GM23248 (cell line): Measurements from ENCODE around the gene HMGN1.

ENCODE experiments used
- EZH2 ChIP-seq: fragments of 200-600 bp; sonication (generic); IDR thresholded peaks from 2 replicates; pipeline ENCODE4 v1.6.1; 2018; ENCODE audit warnings: antibody characterized with exemption, mild to moderate bottlenecking; ENCODE audit not compliant: insufficient read depth, poor library complexity, severe bottlenecking
- EZH2phosphoT487 ChIP-seq: fragments of 200-600 bp; sonication (generic); IDR thresholded peaks from 2 replicates; pipeline ENCODE4 v1.6.1; 2018; ENCODE audit warnings: antibody characterized with exemption, moderate library complexity, mild to moderate bottlenecking, low read depth; ENCODE audit not compliant: insufficient read depth

DNA sequence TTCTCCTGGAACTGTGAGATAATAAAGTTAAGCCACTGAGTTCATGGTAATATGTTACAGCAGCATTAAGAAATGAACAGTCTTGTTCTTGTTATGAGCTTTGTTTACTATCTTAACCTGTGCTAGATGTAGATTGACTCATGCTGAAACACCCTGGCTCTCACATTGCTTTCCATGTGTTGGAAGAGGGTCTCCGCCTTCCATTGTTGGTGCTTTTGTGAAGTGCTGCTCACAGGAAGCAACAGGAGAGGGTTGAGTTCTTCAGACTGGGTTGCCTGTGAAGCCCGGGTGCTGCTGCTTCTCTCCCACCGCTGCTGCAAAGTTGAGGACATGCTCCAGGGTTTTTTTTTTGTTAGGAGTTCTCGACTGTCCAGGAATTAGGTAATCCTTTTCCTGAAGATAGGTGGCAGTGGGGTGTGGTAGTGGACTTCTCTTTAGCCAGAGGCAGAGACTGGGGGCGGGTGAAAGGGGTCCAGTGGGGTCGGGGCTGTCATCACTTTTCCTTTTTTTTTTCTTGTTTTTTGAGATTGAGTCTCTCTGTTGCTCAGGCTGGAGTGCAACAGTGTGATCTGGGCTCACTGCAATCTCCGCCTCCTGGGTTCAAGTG, 28.7 kb upstream of the HMGN1 start:
- TF ChIP-seq EZH2, result no peak
- TF ChIP-seq EZH2phosphoT487, result no peak
